Caco-2 (cell line): ENCODE results near the gene LMNTD1. TPM values are rescaled to one million over a fixed set of nuclear protein-coding genes. Genes with fewer than 3 reads are reported as not detected.

Experiments
- BruUV-seq: library from RNA; stranded (reverse); fragments of 400-500 nt; replicated peaks from 2 replicates; lab custom pipeline; 2021; lab: Mats Ljungman, UMichigan
- CTCF ChIA-PET: fragments of 300-600 bp; sonication (Branson Sonifier 250); formaldehyde crosslinking; loops from one replicate; lab custom pipeline; 2022; ENCODE audit warnings: antibody characterized with exemption; lab: Charles Lee
- POLR2A ChIA-PET: fragments of 300-600 bp; sonication (Branson Sonifier 250); formaldehyde crosslinking; loops from one replicate; lab custom pipeline; 2022; ENCODE audit warnings: antibody characterized with exemption; lab: Charles Lee
- DNase-seq, 2 experiments: peaks; one replicate each; pipeline versions ENCODE4 v3.0.0 to v3.0.0-alpha.2; 2020 to 2022
- H3K27me3 ChIP-seq: replicated peaks from 2 replicates; pipeline ENCODE4 v1.6.0; 2011; ENCODE audit warnings: low read length; ENCODE audit not compliant: control insufficient read depth, insufficient read depth
- H3K36me3 ChIP-seq: 2 replicates; pipeline ENCODE4 v1.5.1; 2011; ENCODE audit warnings: low read length; ENCODE audit not compliant: control insufficient read depth, insufficient read depth
- H3K4me1 ChIP-seq: fragments of 250-450 bp; sonication (Bioruptor Pico); 2 replicates; pipeline ENCODE4 v1.5.1; 2020; ENCODE audit warnings: mild to moderate bottlenecking
- H3K4me3 ChIP-seq: 2 replicates; pipeline ENCODE4 v1.5.1; 2011; ENCODE audit warnings: low read depth, mild to moderate bottlenecking, control low read depth, low read length
- H3K9me3 ChIP-seq: fragments of 250-450 bp; sonication (Bioruptor Pico); 2 replicates; pipeline ENCODE4 v1.5.1; 2020; ENCODE audit warnings: mild to moderate bottlenecking, moderate library complexity
- H3K27ac Mint-ChIP-seq: one replicate; pipeline ENCODE4 v1.8.0; 2022; ENCODE audit warnings: mixed read lengths; ENCODE audit not compliant: unreplicated experiment
- H3K27me3 Mint-ChIP-seq: one replicate; pipeline ENCODE4 v1.8.0; 2022; ENCODE audit warnings: mixed read lengths; ENCODE audit not compliant: insufficient read depth, unreplicated experiment
- H3K36me3 Mint-ChIP-seq: one replicate; pipeline ENCODE4 v1.8.0; 2022; ENCODE audit warnings: mild to moderate bottlenecking, mixed read lengths; ENCODE audit not compliant: insufficient read depth, unreplicated experiment
- H3K4me1 Mint-ChIP-seq: one replicate; pipeline ENCODE4 v1.8.0; 2022; ENCODE audit warnings: low read depth, mixed read lengths; ENCODE audit not compliant: unreplicated experiment
- H3K4me3 Mint-ChIP-seq: one replicate; pipeline ENCODE4 v1.8.0; 2022; ENCODE audit warnings: mild to moderate bottlenecking, moderate library complexity, mixed read lengths; ENCODE audit not compliant: unreplicated experiment
- H3K9me3 Mint-ChIP-seq: one replicate; pipeline ENCODE4 v1.8.0; 2022; ENCODE audit warnings: mixed read lengths; ENCODE audit not compliant: unreplicated experiment
- CTCF ChIP-seq, 2 experiments: fragments of 200-600 bp in 1 of 2; IDR thresholded peaks; 1 replicate in 1 of 2; 2 replicates in 1 of 2; pipeline versions ENCODE4 v1.5.1 to v1.8.0; 2011 to 2022; ENCODE audit warnings: antibody characterized with exemption in 1 of 2, control low read depth in 1 of 2, inconsistent platforms in 1 of 2, low read depth in 1 of 2, low read length in 1 of 2, mild to moderate bottlenecking in 1 of 2, moderate library complexity in 1 of 2; ENCODE audit not compliant: insufficient read depth in 1 of 2, severe bottlenecking in 1 of 2, unreplicated experiment in 1 of 2
- intact Hi-C: fragments of 100-400 bp; cut with micrococcal nuclease; formaldehyde crosslinking; loops from one replicate; pipeline ENCODE4 v1.10.0; 2022; ENCODE audit not compliant: unreplicated experiment
- total RNA-seq: library from RNA; stranded (reverse); gene quantifications from 2 replicates; pipeline ENCODE4 v1.2.3, GENCODE V29; 2022

Gene LMNTD1
- total RNA-seq, 1 experiment from 2014 or later, result not detected

GRCh38 chr12:25463521-25463920 is 89.6 kb downstream of the LMNTD1 start:
- POLR2A ChIA-PET, result no interaction called here
- Histone ChIP-seq H3K4me1 (no peaks in the 10 kb centered on the region), H3K27me3 (no peaks in the 10 kb centered on the region), H3K36me3 (no peaks in the 10 kb centered on the region), H3K4me3 (no peak overlapping the region), H3K9me3 (no peaks in the 10 kb centered on the region)
- no peak for DNase-seq
- CTCF ChIA-PET, result no interaction called here
- H3K4me1 Mint-ChIP-seq, result no peaks in the 10 kb centered on the region
- TF ChIP-seq CTCF (IDR thresholded peaks at IDR 0.05; ENCODE audit: insufficient read depth in 1 of 2, low read depth in 1 of 2, low read length in 1 of 2, severe bottlenecking in 1 of 2, unreplicated experiment in 1 of 2), result no peak
- no peak overlapping the region for H3K4me3 Mint-ChIP-seq
- no peaks in the 10 kb centered on the region for H3K27me3 Mint-ChIP-seq
- H3K36me3 Mint-ChIP-seq, result no peaks in the 10 kb centered on the region
- no peak overlapping the region for H3K27ac Mint-ChIP-seq
- intact Hi-C loops, result no loop called here
- BruUV-seq, result no TSS peak
- no peaks in the 10 kb centered on the region for H3K9me3 Mint-ChIP-seq

GRCh38 chr12:25463005-25463404 is 90.1 kb downstream of the LMNTD1 start:
- H3K36me3 ChIP-seq, result no peaks in the 10 kb centered on the region
- no peak for DNase-seq
- Mint-ChIP-seq H3K36me3 (no peaks in the 10 kb centered on the region), H3K27ac (no peak overlapping the region), H3K9me3 (no peaks in the 10 kb centered on the region), H3K4me3 (no peak overlapping the region), H3K4me1 (no peaks in the 10 kb centered on the region), H3K27me3 (no peaks in the 10 kb centered on the region)
- ChIA-PET CTCF (no interaction called here), POLR2A (no interaction called here)
- no peaks in the 10 kb centered on the region for H3K27me3 ChIP-seq
- no peaks in the 10 kb centered on the region for H3K4me1 ChIP-seq
- no TSS peak for BruUV-seq
- intact Hi-C loops, result no loop called here
- TF ChIP-seq CTCF (IDR thresholded peaks at IDR 0.05; ENCODE audit: insufficient read depth in 1 of 2, low read depth in 1 of 2, low read length in 1 of 2, severe bottlenecking in 1 of 2, unreplicated experiment in 1 of 2), result no peak
- no peaks in the 10 kb centered on the region for H3K9me3 ChIP-seq
- no peak overlapping the region for H3K4me3 ChIP-seq

- no TSS peak for BruUV-seq
- H3K27me3 Mint-ChIP-seq, result no peaks in the 10 kb centered on the region
- no peak for DNase-seq
- H3K27ac Mint-ChIP-seq, result no peak overlapping the region
- H3K4me1 ChIP-seq, result no peaks in the 10 kb centered on the region
- H3K4me1 Mint-ChIP-seq, result no peaks in the 10 kb centered on the region
- intact Hi-C loops, result no loop called here
- H3K36me3 Mint-ChIP-seq, result no peaks in the 10 kb centered on the region
- TF ChIP-seq CTCF (IDR thresholded peaks at IDR 0.05; ENCODE audit: insufficient read depth in 1 of 2, low read depth in 1 of 2, low read length in 1 of 2, severe bottlenecking in 1 of 2, unreplicated experiment in 1 of 2), result no peak
- no peak overlapping the region for H3K4me3 ChIP-seq
- no peaks in the 10 kb centered on the region for H3K9me3 Mint-ChIP-seq
- no peaks in the 10 kb centered on the region for H3K27me3 ChIP-seq
- ChIA-PET POLR2A (no interaction called here), CTCF (no interaction called here)
- H3K4me3 Mint-ChIP-seq, result no peak overlapping the region
- H3K9me3 ChIP-seq, result no peaks in the 10 kb centered on the region; the same call in 1 of the 2 replicates
- H3K36me3 ChIP-seq, result no peaks in the 10 kb centered on the region
Observed at GRCh38 chr12:25459541-25459951, 93.5 kb downstream of the LMNTD1 start.
